ENCODE results near the gene GPR137.
A peak's percentile ranks its signal among the peaks of the same experiment; 100 is the strongest.

The GPR137 gene

GRCh38 chr11:64265176-64266160 lies 20.2 kb upstream of the GPR137 start:
- no peak for DNase-seq

GRCh38 chr11:64266339-64266738 lies 19.3 kb upstream of the GPR137 start:
- DNase-seq, result no peak

- DNase-seq, result no peak
Measured at GRCh38 chr11:64267207-64267945, 18.3 kb upstream of the GPR137 start.

DNA sequence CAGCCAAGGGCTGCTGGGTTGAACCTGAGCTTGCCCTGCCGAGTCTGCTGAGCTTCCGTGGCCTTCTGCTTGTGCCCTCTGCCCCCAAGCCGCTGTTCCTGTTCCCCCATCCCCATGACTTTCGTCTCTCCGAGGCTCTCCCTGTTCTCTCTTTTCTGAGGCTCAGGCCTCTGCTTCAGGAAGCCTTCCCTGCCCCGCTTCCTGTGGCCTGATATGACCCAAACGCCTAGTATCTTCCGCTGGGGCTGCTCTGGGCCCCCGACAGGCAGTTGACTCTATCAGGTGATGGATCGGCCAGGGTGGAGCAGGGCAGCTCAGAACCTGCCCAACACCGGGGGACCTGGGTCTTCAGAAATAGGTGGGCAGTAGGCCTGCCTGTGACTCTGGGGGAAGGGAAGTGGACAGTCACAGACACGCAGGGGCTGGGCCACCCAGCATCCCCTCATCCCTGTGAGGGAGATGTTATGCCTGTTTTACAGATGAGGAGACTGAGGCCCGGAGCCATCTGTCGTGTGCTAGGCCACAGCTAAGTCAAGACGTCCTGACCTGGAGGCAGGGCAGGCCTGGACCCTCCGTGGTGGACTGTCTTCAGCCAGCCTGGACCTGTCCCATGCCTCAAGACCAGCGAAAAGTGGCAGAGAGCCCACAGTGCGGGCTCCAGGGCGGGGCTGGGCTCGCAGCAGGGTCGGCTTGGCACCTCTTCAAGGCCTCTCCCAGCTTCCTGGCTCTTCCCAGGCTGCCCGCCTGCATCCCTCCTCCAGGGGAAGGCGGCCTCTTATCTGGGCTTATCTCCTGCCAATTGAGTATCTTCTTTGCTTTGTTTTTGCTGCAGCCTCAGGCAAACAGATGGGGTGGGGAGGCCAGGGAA lies 17.4 kb upstream of the GPR137 start:
- no peak for DNase-seq

DNA sequence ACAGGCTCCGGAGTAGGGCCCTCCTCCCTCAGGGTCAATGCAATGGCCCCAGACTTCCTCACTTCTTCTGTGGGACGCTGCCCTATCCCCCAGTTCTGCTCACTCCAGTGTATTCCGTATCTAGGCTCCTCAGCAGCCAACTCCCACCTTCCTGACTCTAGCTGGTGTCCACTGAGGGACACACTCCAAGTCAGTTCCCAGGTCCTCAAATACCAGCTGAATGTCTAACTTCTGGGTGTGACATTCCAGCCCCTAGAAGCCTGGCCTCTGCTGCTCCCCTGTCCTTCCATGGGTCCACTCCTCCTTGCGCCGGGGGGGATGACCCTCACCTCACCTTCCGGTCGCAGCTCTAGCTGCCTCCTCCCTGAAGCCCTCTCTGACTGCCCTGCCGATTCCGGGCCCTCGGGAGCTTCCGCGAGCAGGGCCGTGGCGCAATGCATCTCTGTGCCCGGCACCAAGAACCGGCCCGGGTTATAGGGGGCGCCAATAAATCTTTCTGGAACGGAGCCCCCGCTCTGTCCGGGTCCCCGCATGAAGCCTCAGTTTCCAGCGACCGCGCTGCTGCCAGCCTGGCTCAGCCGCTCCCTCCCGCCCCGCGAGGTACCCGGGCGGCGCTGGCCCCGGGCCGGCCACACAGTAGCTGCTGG lies 16.6 kb upstream of the GPR137 start:
- DNase-seq, result no peak

- peak; percentile 98 for DNase-seq
Measured at GRCh38 chr11:64269540-64270220, 16.0 kb upstream of the GPR137 start.

GRCh38 chr11:64275031-64275800 lies 10.4 kb upstream of the GPR137 start:
- DNase-seq, result no peak

- DNase-seq, result no peak
Measured at GRCh38 chr11:64275841-64276240, 9.8 kb upstream of the GPR137 start.

DNA sequence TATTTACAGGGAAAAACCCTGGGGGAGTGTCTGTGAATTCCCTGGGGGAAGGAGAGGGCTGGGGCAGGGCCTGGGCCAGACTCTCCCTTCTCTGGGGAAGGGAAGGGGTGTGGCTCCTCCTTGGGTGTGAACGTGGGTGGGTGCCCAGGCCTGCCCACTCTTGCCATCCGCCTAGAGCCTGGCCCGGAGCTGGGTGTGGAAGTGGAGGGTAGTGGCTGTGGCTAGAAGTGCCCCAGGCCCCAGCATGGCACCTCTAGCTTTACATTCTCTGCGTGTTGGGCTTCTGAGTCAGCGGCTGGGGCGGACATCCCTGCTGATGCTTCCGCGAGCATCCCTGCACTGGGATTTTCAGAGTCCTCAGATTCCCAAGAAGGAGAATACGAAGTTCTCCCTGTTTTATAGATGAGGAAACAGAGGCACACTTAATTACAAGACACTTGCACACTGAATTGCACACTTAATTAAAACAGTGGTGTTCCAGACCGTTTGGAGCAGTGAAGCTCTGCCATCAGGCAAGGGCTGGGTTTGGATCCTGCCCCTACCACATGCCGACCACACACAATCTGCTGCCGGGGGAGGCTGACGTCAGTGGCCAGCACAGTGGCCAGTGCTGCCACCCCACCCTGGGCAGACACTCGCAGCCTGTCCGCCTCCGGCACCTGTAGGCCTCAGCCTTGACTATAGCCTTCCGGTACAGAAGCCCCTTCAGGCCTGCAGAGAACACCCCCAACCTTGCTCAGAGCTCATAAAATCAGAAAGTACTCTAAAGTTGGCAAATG lies 8.8 kb upstream of the GPR137 start:
- no peak for DNase-seq

DNA sequence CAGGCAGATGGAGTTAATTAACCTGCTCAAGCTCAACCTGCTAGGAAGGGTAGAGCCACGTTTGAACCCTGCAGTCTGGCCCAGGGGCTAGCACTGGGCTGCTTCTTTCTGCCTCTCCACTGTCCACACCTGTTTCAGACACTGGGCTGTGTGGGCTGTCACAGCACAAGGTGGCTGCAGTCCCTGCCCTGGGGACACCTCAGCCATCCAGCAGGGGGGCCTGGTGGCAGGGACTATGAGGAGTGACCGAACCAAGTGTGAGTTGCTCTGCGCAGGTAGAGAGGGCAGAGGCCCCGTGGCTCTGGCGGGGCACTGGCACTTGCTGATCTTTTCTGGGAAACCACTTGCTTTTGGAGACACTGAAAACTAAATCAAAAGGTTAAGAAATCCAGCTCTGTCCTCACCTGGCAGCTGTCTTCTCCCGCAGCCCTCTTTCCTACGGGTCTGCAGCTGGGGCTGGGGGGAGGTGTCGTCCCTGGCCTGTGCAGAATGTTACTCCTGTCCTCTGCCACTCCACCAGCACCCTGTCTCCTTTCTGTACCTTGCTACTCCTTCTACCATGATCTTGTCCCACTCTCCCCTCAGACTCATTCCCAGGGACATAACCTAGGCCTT lies 7.0 kb upstream of the GPR137 start:
- DNase-seq, result no peak

DNA sequence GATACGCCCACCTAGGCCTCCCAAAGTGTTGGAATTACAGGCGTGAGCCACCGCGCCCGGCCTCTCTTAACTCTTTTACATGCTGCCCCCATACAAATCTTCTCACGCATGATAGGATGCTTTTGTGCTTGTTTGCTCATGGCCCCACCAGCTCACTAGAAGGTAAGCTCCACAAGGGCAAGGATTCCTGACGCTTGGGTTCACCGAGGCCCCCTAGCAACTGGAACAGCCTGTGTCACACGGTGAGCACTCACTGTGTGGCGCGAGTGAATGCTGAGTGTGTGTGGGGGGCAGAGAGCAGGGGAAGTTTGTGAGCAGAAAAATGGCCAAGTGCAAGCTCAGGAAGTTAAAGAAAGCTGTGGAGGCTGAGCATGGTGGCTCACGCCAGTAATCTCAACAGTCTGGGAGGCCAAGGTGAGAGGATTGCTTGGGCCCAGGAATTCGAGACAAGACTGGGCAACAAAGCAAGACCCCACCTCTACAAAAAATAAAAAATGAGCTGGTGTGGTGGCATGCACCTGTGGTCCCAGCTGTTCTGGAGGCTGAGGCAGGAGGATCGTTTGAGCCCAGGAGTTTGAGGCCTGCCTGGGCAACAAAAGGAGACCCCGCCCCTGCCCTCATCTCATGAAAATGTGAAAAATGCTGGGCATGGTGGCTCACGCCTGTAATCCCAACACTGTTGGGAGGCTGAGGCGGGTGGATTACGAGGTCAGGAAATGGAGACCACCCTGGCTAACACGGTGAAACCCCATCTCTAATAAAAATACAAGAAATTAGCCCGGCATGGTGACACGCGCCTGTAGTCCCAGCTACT lies 3.5 kb upstream of the GPR137 start:
- DNase-seq, result no peak

DNA sequence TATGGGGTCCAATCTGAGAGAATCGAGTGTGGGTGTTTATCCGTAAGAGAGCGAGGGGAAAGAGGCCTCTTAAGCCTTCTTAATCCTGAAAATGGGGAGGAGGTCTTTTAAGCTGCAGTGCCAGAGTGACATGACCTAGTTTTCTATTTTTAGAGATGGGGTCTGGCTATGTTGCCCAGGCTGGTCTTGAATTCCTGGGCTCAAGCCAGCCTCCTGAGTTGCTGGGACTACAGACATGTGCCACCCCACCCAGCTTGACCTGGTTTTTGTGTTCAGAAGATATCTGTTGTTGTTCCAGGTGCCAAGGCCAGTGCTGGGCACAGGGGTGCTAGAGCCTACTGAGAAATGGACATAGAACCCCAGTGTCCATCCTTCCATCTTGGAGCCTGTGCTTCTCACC lies 2.6 kb upstream of the GPR137 start:
- no peak for DNase-seq

GRCh38 chr11:64284048-64284961 lies 1.3 kb upstream of the GPR137 start, which contains the start of gene BAD:
Gene BAD (minus strand): TSS chr11:64284665. CDS start chr11:64284368, 297 bp downstream.
- peak; percentile 79 for DNase-seq

DNA sequence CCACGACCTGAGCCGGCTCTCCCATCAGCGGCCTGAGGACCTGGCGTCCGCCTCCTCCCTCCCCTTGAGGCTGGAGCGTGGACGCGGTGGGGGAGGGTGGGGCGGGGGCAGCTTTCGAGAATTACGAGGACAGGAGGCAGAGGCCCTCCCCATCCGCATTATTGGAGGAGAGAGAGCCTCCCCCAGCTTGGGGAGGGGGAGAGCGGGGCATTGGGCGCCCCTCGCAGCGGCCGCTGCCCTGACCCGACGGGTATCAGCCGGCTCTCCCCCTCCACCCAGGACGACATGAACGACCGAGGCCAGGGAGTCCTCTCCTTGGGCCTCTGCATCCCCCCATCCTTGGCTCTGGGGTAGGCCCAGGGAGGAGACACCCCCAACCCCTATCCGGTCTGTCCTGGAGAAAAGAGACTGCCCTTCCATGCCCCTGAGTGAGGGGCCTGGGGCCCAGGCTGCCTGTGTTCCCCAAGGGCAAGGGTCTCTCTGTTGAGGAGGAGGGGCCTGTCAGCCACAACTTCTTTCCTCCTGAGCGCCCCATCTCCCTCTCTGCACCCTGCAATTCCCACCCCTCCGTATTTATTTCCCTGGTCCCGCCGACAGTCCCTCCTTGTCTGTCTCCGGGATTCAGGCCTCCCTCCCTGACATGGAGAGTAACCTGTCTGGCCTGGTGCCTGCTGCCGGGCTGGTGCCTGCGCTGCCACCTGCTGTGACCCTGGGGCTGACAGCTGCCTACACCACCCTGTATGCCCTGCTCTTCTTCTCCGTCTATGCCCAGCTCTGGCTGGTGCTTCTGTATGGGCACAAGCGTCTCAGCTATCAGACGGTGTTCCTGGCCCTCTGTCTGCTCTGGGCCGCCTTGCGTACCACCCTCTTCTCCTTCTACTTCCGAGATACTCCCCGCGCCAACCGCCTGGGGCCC lies 495 bp downstream of the GPR137 start:
- DNase-seq, result peak; percentile 40

GRCh38 chr11:64286801-64287159 lies 1.1 kb downstream of the GPR137 start:
- DNase-seq, result no peak

DNA sequence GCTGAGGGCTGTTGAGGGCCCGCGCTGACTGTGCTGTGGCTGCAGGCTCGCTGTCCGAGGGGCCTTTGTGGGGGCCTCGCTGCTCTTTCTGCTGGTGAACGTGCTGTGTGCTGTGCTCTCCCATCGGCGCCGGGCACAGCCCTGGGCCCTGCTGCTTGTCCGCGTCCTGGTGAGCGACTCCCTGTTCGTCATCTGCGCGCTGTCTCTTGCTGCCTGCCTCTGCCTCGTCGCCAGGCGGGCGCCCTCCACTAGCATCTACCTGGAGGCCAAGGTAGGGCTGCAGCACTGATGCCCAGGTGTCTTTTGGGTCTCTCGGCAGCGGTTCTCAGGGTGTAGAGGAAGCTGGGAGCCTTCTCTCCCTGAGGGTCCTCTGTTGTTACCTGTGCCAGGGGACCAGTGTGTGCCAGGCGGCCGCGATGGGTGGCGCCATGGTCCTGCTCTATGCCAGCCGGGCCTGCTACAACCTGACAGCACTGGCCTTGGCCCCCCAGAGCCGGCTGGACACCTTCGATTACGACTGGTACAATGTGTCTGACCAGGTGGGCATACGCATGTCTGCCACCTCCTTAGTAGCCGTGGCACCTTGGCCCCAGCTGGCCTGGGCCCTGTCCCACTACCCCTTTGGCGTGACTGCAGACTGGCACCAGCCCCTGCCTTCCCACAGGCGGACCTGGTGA lies 2.2 kb downstream of the GPR137 start:
- no peak for DNase-seq

Measured in NCI-H1694 (cell line).